H9 (cell line): ENCODE measurements around the gene B4GALNT4. TPM values are rescaled to one million over a fixed set of nuclear protein-coding genes. Genes with fewer than 3 reads are reported as not detected.

Experiments
- DNase-seq: peaks from one replicate; pipeline ENCODE4 v3.0.0-alpha.2; 2017
- H2AFZ ChIP-seq: one replicate; pipeline ENCODE4 v1.6.1; 2013; ENCODE audit warnings: mild to moderate bottlenecking, low read length, control low read depth, moderate library complexity
- H2AK5ac ChIP-seq: 2 replicates; pipeline ENCODE4 v1.6.1; 2013; ENCODE audit warnings: low read length, control low read depth, mixed read lengths; ENCODE audit not compliant: insufficient read length
- H2BK120ac ChIP-seq: one replicate; pipeline ENCODE4 v1.6.1; 2013; ENCODE audit warnings: low read depth, mild to moderate bottlenecking, low read length, control low read depth, inconsistent platforms; ENCODE audit not compliant: poor library complexity, severe bottlenecking
- H2BK12ac ChIP-seq: 2 replicates; pipeline ENCODE4 v1.6.1; 2013; ENCODE audit warnings: low read length, control low read depth, mixed read lengths, low read depth; ENCODE audit not compliant: insufficient read length
- H2BK15ac ChIP-seq: 2 replicates; pipeline ENCODE4 v1.6.1; 2013; ENCODE audit warnings: low read depth, low read length, control low read depth
- H2BK20ac ChIP-seq: one replicate; pipeline ENCODE4 v1.6.1; 2013; ENCODE audit warnings: low read depth, mild to moderate bottlenecking, low read length, control low read depth, inconsistent platforms; ENCODE audit not compliant: poor library complexity, severe bottlenecking
- H2BK5ac ChIP-seq: 2 replicates; pipeline ENCODE4 v1.6.1; 2013; ENCODE audit warnings: low read length, control low read depth, mixed read lengths; ENCODE audit not compliant: insufficient read length
- H3K14ac ChIP-seq: 2 replicates; pipeline ENCODE4 v1.6.1; 2013; ENCODE audit warnings: low read length, control low read depth; ENCODE audit not compliant: insufficient read depth
- H3K18ac ChIP-seq: 2 replicates; pipeline ENCODE4 v1.6.1; 2013; ENCODE audit warnings: low read depth, mild to moderate bottlenecking, mixed read lengths, low read length, control low read depth; ENCODE audit not compliant: insufficient read length
- H3K23ac ChIP-seq: 2 replicates; pipeline ENCODE4 v1.6.1; 2013; ENCODE audit warnings: low read length, control low read depth, mixed read lengths, low read depth; ENCODE audit not compliant: insufficient read length
- H3K23me2 ChIP-seq: 2 replicates; pipeline ENCODE4 v1.6.1; 2013; ENCODE audit warnings: low read depth, mild to moderate bottlenecking, mixed read lengths, low read length, control low read depth; ENCODE audit not compliant: insufficient read length, poor library complexity, severe bottlenecking
- H3K27ac ChIP-seq: 2 replicates; pipeline ENCODE4 v1.5.1; 2013; ENCODE audit warnings: low read length, control low read depth, mixed read lengths, low read depth; ENCODE audit not compliant: insufficient read length
- H3K27me3 ChIP-seq: 2 replicates; pipeline ENCODE4 v1.6.1; 2013; ENCODE audit warnings: low read length, control low read depth, inconsistent platforms; ENCODE audit not compliant: insufficient read depth
- H3K4ac ChIP-seq: 2 replicates; pipeline ENCODE4 v1.6.1; 2013; ENCODE audit warnings: low read depth, mild to moderate bottlenecking, control low read depth, inconsistent platforms, low read length, moderate library complexity
- H3K4me1 ChIP-seq: 2 replicates; pipeline ENCODE4 v1.6.1; 2013; ENCODE audit warnings: low read length, control low read depth, inconsistent platforms; ENCODE audit not compliant: insufficient read depth
- H3K4me2 ChIP-seq: 2 replicates; pipeline ENCODE4 v1.6.1; 2013; ENCODE audit warnings: low read length, control low read depth, mixed read lengths; ENCODE audit not compliant: insufficient read length, insufficient read depth
- H3K56ac ChIP-seq: 2 replicates; pipeline ENCODE4 v1.6.1; 2013; ENCODE audit warnings: low read depth, mild to moderate bottlenecking, mixed read lengths, low read length, control low read depth; ENCODE audit not compliant: insufficient read length
- H3K79me1 ChIP-seq: 2 replicates; pipeline ENCODE4 v1.6.1; 2013; ENCODE audit warnings: low read depth, mild to moderate bottlenecking, moderate library complexity, low read length, control low read depth, inconsistent platforms; ENCODE audit not compliant: insufficient read depth, poor library complexity, severe bottlenecking
- H3K79me2 ChIP-seq: 2 replicates; pipeline ENCODE4 v1.6.1; 2013; ENCODE audit warnings: low read length, control low read depth, inconsistent platforms; ENCODE audit not compliant: insufficient read depth
- H3K9ac ChIP-seq: 2 replicates; pipeline ENCODE4 v1.6.1; 2013; ENCODE audit warnings: low read length, control low read depth, mixed read lengths; ENCODE audit not compliant: insufficient read length; ENCODE audit errors: extremely low read depth
- H3K9me3 ChIP-seq: one replicate; pipeline ENCODE4 v1.6.1; 2013; ENCODE audit warnings: low read depth, low read length, inconsistent platforms; ENCODE audit not compliant: control insufficient read depth
- H3T11ph ChIP-seq: one replicate; pipeline ENCODE4 v1.6.1; 2013; ENCODE audit warnings: mild to moderate bottlenecking, low read length, control low read depth, inconsistent platforms
- H4K20me1 ChIP-seq: one replicate; pipeline ENCODE4 v1.6.1; 2013; ENCODE audit not compliant: control insufficient read depth, insufficient read length, insufficient read depth
- H4K5ac ChIP-seq: 2 replicates; pipeline ENCODE4 v1.6.1; 2013; ENCODE audit warnings: low read depth, mild to moderate bottlenecking, mixed read lengths, low read length, control low read depth; ENCODE audit not compliant: insufficient read length
- H4K8ac ChIP-seq: replicated peaks from 2 replicates; pipeline ENCODE4 v1.6.1; 2013; ENCODE audit warnings: low read length, control low read depth, mixed read lengths, low read depth; ENCODE audit not compliant: insufficient read length
- H4K91ac ChIP-seq: 2 replicates; pipeline ENCODE4 v1.6.1; 2013; ENCODE audit warnings: low read depth, mild to moderate bottlenecking, moderate library complexity, mixed read lengths, low read length, control low read depth; ENCODE audit not compliant: insufficient read length
- H3K27ac Mint-ChIP-seq, 3 experiments: 2 replicates in 2 of 3; 3 replicates in 1 of 3; pipeline ENCODE4 v1.8.0; 2020 to 2021; ENCODE audit warnings: mixed read lengths in 3 of 3, mild to moderate bottlenecking in 1 of 3, moderate library complexity in 1 of 3
- H3K27me3 Mint-ChIP-seq: 2 replicates; pipeline ENCODE4 v1.8.0; 2021; ENCODE audit warnings: low read depth, mild to moderate bottlenecking, moderate library complexity, mixed read lengths
- H3K36me3 Mint-ChIP-seq, 3 experiments: 2 replicates in 2 of 3; 3 replicates in 1 of 3; pipeline ENCODE4 v1.8.0; 2020 to 2021; ENCODE audit warnings: low read depth in 3 of 3, mixed read lengths in 3 of 3; ENCODE audit not compliant: insufficient read depth in 1 of 3
- H3K4me1 Mint-ChIP-seq, 2 experiments: 2 replicates each; pipeline ENCODE4 v1.8.0; 2020; ENCODE audit warnings: mixed read lengths in 2 of 2
- H3K4me3 Mint-ChIP-seq, 2 experiments: 2 replicates in 1 of 2; 3 replicates in 1 of 2; pipeline ENCODE4 v1.8.0; 2020 to 2021; ENCODE audit warnings: mild to moderate bottlenecking in 2 of 2, mixed read lengths in 2 of 2, moderate library complexity in 1 of 2
- H3K9me3 Mint-ChIP-seq, 2 experiments: 2 replicates in 1 of 2; 3 replicates in 1 of 2; pipeline ENCODE4 v1.8.0; 2020; ENCODE audit warnings: mild to moderate bottlenecking in 2 of 2, mixed read lengths in 2 of 2, moderate library complexity in 1 of 2
- CTCF ChIP-seq: fragments of 200-600 bp; sonication (generic); conservative IDR thresholded peaks from 3 replicates; pipeline ENCODE4 v1.8.0; 2021; ENCODE audit warnings: antibody characterized with exemption, mild to moderate bottlenecking
- WGBS: extraction: QIAGEN DNeasy Blood & Tissue Kit; methylation state at CpG from one replicate; pipeline ENCODE4 v1.1.7; 2013; ENCODE audit warnings: missing lambda C conversion rate, low lambda C conversion rate, mixed read lengths; ENCODE audit not compliant: insufficient read length; ENCODE audit errors: extremely low coverage; 5-methylcytosine and 5-hydroxymethylcytosine counted together
- total RNA-seq: library from RNA; stranded (reverse); gene quantifications from 2 replicates; pipeline ENCODE4 v1.2.1, GENCODE V29; 2021

The B4GALNT4 gene
- total RNA-seq, 1 experiment from 2014 or later, result 105 TPM

- Histone ChIP-seq H3K4ac (no peak overlapping the region), H3K4me1 (no peaks in the 10 kb centered on the region), H4K91ac (no peak overlapping the region), H2AK5ac (no peak overlapping the region), H3K4me2 (no peak overlapping the region), H4K20me1 (no peaks in the 10 kb centered on the region), H3K79me2 (no peaks in the 10 kb centered on the region), H3K18ac (no peak overlapping the region), H3K27me3 (no peaks in the 10 kb centered on the region), H3K23ac (no peak overlapping the region), H2BK5ac (no peak overlapping the region), H4K5ac (no peak overlapping the region), H2BK12ac (no peak overlapping the region), H3K27ac (no peak overlapping the region), H4K8ac (no peak overlapping the region), H3T11ph (no peak overlapping the region), H2BK20ac (no peak overlapping the region), H2AFZ (no peak overlapping the region), H3K79me1 (no peaks in the 10 kb centered on the region), H2BK15ac (no peak overlapping the region), H3K9ac (no peak overlapping the region), H3K9me3 (no peaks in the 10 kb centered on the region), H3K23me2 (no peaks in the 10 kb centered on the region), H3K56ac (no peak overlapping the region), H3K14ac (no peak overlapping the region), H2BK120ac (no peak overlapping the region)
- Mint-ChIP-seq H3K9me3 (no peaks in the 10 kb centered on the region; a peak in 2 of 5 replicates), H3K27ac (no peak overlapping the region), H3K27me3 (peaks cover 5% of the 10 kb centered on the region), H3K4me3 (no peak overlapping the region), H3K36me3 (peaks cover 0 to 7% (median 4%) of the 10 kb centered on the region in 3 experiments; a peak in 3 of 7 replicates), H3K4me1 (peaks cover 0 to 3% of the 10 kb centered on the region in 2 experiments; a peak in 1 of 4 replicates)
- no peak for TF ChIP-seq CTCF
- no peak for DNase-seq
- no CpG with 5 or more reads among the region's 25 CpGs for WGBS
Observed at GRCh38 chr11:429931-430456, 60.7 kb downstream of the B4GALNT4 start.

Other genes starting within 250 kb of the B4GALNT4 start
- gene SCGB1C1, start 176.4 kb upstream of the B4GALNT4 start, total RNA-seq, result not detected in 2 replicates
- 44.1 and 49.4 TPM in 2 replicates for gene BET1L, start 162.1 kb upstream of the B4GALNT4 start, total RNA-seq
- gene RIC8A, start 161.8 kb upstream of the B4GALNT4 start, total RNA-seq, result 94.9 and 98.1 TPM in 2 replicates
- 13.2 and 13.9 TPM in 2 replicates for gene SIRT3, start 133.2 kb upstream of the B4GALNT4 start, total RNA-seq
- 141 and 148 TPM in 2 replicates for gene PSMD13, start 132.5 kb upstream of the B4GALNT4 start, total RNA-seq
- gene NLRP6, start 91.1 kb upstream of the B4GALNT4 start, total RNA-seq, result not detected in 2 replicates
- 57.9 and 58.3 TPM in 2 replicates for gene PGGHG, start 80.4 kb upstream of the B4GALNT4 start, total RNA-seq
- gene IFITM5, start 70.0 kb upstream of the B4GALNT4 start, total RNA-seq, result not detected in 2 replicates
- 421 and 425 TPM in 2 replicates for gene IFITM2, start 61.7 kb upstream of the B4GALNT4 start, total RNA-seq
- 498 and 500 TPM in 2 replicates for gene IFITM1, start 55.5 kb upstream of the B4GALNT4 start, total RNA-seq
- 419 and 425 TPM in 2 replicates for gene IFITM3, start 48.6 kb upstream of the B4GALNT4 start, total RNA-seq
- gene PKP3, start 24.7 kb downstream of the B4GALNT4 start, total RNA-seq, result 41.7 and 43.8 TPM in 2 replicates
- 85.7 and 89.7 TPM in 2 replicates for gene SIGIRR, start 45.5 kb downstream of the B4GALNT4 start, total RNA-seq
- gene ANO9, start 72.5 kb downstream of the B4GALNT4 start, total RNA-seq, result 12.3 and 13.1 TPM in 2 replicates
- gene PTDSS2, start 80.8 kb downstream of the B4GALNT4 start, total RNA-seq, result 53.4 and 55.3 TPM in 2 replicates
- gene RNH1, start 137.7 kb downstream of the B4GALNT4 start, total RNA-seq, result 60.0 and 67.0 TPM in 2 replicates
- gene HRAS, start 166.1 kb downstream of the B4GALNT4 start, total RNA-seq, result 61.8 and 66.0 TPM in 2 replicates
- 3.1 and 3.4 TPM in 2 replicates for gene LRRC56, start 168.0 kb downstream of the B4GALNT4 start, total RNA-seq
- gene LMNTD2, start 191.2 kb downstream of the B4GALNT4 start, total RNA-seq, result 4.2 and 4.7 TPM in 2 replicates
- 26.3 and 30.0 TPM in 2 replicates for gene RASSF7, start 191.5 kb downstream of the B4GALNT4 start, total RNA-seq
- gene PHRF1, start 207.0 kb downstream of the B4GALNT4 start, total RNA-seq, result 48.9 and 50.6 TPM in 2 replicates
- gene IRF7, start 246.5 kb downstream of the B4GALNT4 start, total RNA-seq, result 9.7 and 9.8 TPM in 2 replicates